Renal cortex interstitium (tissue), 11 donors: ENCODE results near the gene WRAP53. TPM values are rescaled to one million over a fixed set of nuclear protein-coding genes. Genes with fewer than 3 reads are reported as not detected.
A peak's percentile ranks its signal among the peaks of the same experiment; 100 is the strongest.

Source experiments
- DNase-seq, 11 donors: peaks; one replicate each; pipeline ENCODE4 v3.0.0-alpha.2; 2013; ENCODE audit warnings: low read depth in 9 of 11, low spot score in 4 of 11; ENCODE audit errors: extremely low read depth in 1 of 11
- polyA plus RNA-seq, 3 donors: library from polyadenylated mRNA; unstranded; fragments of 120-200 nt; gene quantifications; one replicate each; pipeline ENCODE4 v1.2.1, GENCODE V29; 2013; ENCODE audit not compliant: insufficient read length in 3 of 3

WRAP53 gene
- polyA plus RNA-seq, 3 donors = 12.4 to 15.3 (median 12.9) TPM

- peak; percentile 84 to 96 (median 89) for DNase-seq
Observed at GRCh38 chr17:7716901-7717755, 28.9 kb downstream of the WRAP53 start, which contains the start of gene DNAH2. DNAH2 (plus strand) TSS chr17:7717744; CDS start chr17:7719735, 1,991 bp downstream.

- no peak for DNase-seq
Observed at GRCh38 chr17:7717756-7718350, 29.6 kb downstream of the WRAP53 start.

- no peak for DNase-seq
Observed at GRCh38 chr17:7719661-7720060, 31.4 kb downstream of the WRAP53 start.

GRCh38 chr17:7720125-7720524, 31.8 kb downstream of the WRAP53 start:
- no peak for DNase-seq

GRCh38 chr17:7721612-7722011, 33.3 kb downstream of the WRAP53 start:
- no peak for DNase-seq

- no peak for DNase-seq
Observed at GRCh38 chr17:7727886-7728285, 39.6 kb downstream of the WRAP53 start.

GRCh38 chr17:7729816-7730215, 41.5 kb downstream of the WRAP53 start:
- no peak for DNase-seq

- no peak for DNase-seq
Observed at GRCh38 chr17:7732981-7733539, 44.8 kb downstream of the WRAP53 start.

GRCh38 chr17:7737601-7738000, 49.3 kb downstream of the WRAP53 start:
- DNase-seq = no peak

GRCh38 chr17:7739746-7740145, 51.5 kb downstream of the WRAP53 start:
- no peak for DNase-seq

GRCh38 chr17:7740481-7741001, 52.3 kb downstream of the WRAP53 start:
- no peak for DNase-seq

GRCh38 chr17:7742729-7743128, 54.5 kb downstream of the WRAP53 start:
- no peak for DNase-seq

- peak in 1 of 11 donors; percentile 13 for DNase-seq
Observed at GRCh38 chr17:7744416-7744815, 56.1 kb downstream of the WRAP53 start.

GRCh38 chr17:7745748-7746470, 57.6 kb downstream of the WRAP53 start:
- DNase-seq = no peak

- DNase-seq = no peak
Observed at GRCh38 chr17:7747635-7748071, 59.4 kb downstream of the WRAP53 start.

GRCh38 chr17:7748076-7748775, 59.9 kb downstream of the WRAP53 start:
- DNase-seq = no peak

GRCh38 chr17:7750321-7750821, 62.1 kb downstream of the WRAP53 start:
- no peak for DNase-seq
